ENCODE results near the gene OLAH.
"Not testable (repeated sequence)": the region's sequence is repeated elsewhere in the genome, so short reads cannot be mapped to it uniquely, and the experiment has no call there.

The OLAH gene

DNA sequence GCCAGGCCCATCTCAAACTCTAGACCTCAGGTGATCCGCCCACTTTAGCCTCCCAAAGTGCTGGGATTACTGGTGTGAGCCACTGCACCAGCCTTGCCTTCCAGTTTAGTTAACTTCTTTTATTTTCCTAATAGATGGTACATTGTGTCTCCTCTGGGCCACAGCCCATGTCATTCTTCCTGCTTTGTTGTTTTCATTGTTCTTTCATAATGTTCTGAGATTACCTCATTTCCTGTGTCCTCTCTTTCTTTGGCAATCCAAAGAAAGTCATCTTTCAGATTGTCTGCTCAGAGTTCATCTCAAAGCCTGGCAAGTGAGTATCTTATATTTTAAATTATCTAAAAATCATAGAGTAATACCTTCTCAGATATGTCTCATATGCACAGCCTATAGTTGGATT, at the start of gene OLAH:
OLAH (plus strand) TSS at position 270 of the 400 bp plus-strand sequence. CDS start 3,346 bp downstream, outside the sequence.
- peak; percentile 4 for DNase-seq

DNA sequence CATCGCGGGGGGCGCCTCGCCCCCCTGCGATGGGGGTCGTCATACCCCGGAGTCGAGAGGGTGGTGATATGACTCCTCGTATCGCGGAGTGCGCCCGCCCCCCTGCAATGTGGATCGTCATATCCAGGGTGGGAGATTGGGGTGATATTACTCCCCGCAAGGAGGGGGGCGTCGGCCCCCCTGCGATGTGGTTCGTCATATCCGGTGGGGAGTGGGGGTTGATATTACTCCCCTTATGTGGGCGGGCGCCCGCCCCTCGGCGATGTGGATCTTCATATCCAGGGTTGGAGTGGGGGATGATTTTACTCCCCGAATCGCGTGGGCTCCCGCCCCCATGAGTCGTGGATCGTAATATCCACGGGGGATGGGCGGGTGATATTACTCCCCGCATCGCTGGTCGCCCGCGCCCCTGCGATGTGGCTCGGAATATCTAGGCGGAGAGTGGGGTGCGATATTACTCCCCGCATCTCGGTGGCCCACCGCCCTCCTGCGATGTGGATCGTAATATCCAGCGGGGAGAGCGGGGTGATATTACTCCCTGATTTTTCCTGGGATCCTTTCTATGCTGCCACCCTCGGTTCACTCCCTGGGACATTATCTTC, 47.7 kb upstream of the OLAH start:
- no peak for DNase-seq

- DNase-seq = not testable (repeated sequence)
These were observed 30.2 kb upstream of the OLAH start for GRCh38 chr10:15013530-15013929.

DNA sequence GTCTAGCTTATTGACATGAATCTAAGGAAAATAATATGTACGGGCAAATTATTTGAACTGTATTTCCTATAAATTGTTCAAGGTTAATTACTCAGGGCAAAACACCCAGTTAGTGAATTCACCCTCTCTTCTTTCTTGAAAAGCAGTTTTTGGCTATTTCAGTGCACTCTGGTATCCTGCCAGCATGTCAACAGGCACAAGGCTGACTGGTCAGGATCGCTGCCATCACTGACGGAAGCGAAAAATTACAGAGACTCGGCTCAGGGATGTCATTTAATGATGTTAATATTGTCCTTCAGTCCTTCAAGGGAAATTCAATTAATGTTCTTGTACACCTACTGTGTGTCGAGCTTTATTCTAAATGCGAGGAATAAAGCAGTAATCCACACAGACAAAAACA, 28.3 kb upstream of the OLAH start:
- no peak for DNase-seq

DNA sequence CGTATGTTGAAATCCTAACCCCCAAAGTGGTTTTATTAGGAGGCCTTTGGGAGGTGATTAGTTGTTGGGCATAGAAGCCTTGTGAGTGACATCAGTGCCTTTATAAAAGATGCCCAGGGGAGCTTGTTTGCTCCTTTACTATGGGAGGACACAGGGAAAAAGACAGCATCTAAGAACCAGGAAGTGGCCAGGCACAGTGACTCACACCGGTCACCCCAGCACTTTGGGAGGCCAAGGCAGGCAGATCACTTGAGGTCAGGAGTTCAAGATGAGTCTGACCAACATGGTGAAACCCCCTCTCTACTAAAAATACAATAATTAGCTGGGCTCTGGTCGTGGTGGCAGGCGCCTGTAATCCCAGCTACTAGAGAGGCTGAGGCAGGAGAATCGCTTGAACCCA, 22.8 kb upstream of the OLAH start:
- not testable (repeated sequence) for DNase-seq

DNA sequence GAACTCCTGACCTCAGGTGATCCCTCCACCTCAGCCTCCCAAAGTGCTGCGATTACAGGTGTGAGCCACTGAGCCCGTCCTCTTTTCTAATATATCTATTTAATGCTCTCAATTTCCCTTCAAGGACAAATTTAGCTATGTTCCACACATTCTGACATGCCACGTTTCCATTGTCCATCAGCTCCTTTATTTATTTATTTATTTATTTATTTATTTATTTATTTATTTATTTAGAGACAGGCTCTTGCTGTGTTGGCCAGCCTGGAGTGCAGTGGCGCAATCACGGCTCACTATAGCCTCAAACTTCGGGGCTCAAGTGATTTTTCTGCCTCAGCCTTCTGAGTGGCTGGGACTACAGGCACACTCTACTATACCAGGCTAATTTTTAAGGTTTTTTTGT, 20.7 kb upstream of the OLAH start:
- DNase-seq = not testable (repeated sequence)

DNA sequence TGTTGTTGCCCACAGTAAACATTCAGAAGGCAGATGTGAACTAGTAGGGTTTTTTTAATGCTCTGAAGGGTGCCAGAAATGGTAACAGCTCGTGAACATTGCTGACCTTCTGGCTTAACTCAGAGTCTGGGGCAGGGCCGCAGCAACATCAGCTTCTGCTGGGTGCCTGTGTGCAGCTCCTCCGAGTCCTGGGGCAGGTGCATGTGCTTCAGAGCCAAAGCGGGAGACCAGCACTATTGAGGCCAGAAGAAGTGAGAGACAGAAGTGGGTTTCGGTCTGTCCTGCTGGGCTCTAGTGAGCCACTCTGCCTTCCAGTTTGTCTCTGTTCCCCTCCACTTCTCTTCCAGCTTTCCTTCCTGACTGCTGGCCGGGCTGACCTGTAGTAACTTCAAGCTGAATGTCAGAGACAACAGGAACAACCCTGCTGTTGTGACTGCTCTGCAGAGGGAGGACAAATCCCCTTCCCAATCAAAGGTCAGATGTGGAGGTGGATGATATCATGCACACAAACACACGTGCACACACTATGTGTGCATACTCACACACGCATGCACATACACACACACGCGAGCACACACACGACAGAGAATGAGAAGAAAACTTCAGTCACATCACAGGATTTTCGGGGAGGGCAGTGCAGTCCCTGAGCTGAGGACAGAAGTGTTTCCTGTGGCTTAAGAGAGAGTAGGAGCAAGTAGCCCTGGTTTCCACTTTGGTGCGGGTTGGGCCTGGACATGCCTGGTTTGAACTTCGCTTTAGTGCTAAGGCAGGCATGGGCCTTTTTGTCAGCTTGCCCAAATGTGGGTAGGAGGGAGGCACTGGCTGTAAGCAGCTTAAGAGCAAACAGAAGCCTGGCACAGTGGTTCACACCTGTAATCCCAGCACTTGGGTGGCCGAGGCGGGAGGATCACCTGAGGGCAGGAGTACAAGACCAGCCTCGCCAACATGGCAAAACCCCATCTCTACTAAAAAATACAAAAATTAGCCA, 19.4 kb upstream of the OLAH start:
- not testable (repeated sequence) for DNase-seq

DNA sequence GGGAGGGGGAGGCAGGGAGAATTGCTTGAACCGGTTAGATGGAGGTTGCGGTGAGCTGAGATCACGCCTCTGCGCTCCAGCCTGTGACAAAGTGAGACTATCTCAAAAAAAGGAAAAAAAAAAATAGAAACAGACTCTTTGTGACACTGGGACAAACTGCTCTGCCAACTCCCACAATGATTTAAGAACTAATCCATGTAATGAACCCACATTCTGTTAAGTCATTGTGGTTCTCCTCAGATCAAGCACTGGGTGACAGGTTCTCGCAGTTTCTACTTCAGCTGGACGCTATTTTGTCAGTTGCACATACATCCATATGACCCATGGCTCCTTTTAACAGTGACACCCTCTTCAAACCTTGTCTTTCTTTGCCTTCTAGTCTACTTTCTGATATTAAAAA, 18.7 kb upstream of the OLAH start:
- peak; percentile 30 for DNase-seq

DNA sequence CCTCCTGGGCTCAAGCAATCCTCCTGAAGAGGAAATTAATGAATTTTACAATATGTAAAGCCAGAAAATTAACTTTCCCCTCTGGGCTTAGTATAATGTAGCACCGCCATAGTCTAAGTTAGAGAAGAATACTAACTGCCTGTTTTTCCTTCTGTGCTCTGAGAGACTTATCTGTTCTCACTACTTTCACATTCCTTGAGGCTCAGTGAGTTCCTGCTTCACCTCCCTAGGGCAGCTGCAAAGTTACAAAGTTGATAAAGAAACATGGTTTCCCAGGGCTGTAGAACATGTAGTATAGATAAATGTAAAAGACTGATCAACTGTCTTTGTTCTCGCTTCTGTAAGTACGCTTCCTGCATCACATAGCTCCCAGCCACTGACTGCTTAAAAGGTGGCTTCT, 16.0 kb upstream of the OLAH start:
- peak; percentile 27 for DNase-seq

- peak; percentile 37 for DNase-seq
These were observed 8.1 kb upstream of the OLAH start for GRCh38 chr10:15035385-15036301.

DNA sequence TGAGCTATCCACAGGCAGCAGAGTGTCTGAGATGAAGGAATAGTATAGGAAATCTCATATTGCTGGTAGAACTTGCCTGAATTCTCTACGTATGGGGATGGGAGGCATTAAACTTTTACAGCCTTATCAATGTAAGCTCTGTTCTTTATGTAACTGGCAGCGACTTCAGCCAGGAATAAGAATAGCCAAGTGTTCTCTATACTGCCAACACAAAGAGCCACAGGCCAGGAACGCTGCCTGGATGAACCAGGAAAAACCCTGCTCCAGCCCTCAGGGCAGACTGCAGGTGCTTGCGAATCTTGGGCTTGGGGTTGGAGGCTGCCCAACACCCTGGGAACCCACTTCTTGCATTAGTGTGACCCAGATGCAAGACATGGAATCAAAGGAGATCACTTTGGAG, 6.1 kb upstream of the OLAH start:
- DNase-seq = no peak

- no peak for DNase-seq
These were observed 5.3 kb upstream of the OLAH start for GRCh38 chr10:15038416-15038815.

DNA sequence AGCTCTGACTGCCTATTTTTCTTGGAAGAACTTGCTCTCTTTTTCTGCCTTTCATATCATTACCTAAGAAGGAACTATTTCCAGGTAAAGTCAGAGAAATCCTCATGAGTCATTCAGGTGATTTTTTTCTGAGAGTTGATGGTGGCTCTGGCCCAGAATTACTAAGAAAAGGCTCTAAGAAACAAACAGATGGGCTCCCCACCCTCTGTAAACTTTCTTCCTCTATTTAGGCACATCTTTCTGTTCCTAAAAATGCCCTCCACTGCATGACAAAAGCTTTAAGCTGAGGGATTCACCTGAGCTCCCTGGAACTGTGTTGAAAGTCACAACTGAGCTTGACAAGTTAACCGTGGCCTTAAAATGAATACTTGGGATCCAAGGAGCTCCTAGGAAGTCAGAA, 1.6 kb downstream of the OLAH start:
- no peak for DNase-seq

- no peak for DNase-seq
These were observed 2.9 kb downstream of the OLAH start for GRCh38 chr10:15046626-15047025.

GRCh38 chr10:15049533-15049932, 5.8 kb downstream of the OLAH start:
- no peak for DNase-seq

- no peak for DNase-seq
These were observed 8.4 kb downstream of the OLAH start for GRCh38 chr10:15052121-15052520.

DNA sequence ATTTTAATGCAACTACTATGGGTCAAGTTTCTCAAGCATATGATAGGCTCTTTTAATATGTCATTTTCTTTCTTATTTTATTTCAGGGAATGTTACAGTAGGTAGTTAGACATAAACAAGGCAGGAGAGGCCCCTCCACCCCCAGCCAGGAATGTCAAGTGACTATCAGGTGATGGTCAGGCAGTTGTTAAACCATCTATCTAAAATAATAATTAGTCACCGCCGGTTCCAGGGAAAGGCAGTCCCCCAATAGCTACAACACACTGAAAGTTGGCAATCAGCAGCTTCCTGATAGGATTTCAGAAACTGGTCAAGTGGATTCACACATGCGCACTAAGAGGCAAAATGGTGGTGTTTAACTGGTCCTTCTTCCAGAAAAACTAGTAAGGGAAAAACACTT, 9.3 kb downstream of the OLAH start:
- DNase-seq = no peak

DNA sequence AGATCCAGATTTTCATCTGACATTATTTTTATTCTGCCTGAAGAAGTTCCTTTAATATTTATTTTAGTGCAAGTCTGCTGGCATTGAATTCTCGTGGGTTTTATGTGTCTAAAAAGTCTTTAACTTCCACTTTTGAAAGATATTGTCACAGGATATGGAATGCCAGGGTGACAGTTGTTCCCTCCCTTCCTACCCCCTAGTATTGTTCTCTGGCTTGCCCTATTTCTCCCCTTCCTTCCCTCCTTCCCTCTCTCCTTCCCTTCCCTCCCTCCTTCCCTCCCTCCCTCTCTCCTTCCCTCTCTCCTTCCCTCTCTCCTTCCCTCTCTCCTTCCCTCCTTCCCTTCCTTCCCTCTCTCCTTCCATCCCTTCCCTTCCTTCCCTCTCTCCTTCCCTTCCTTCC, 14.9 kb downstream of the OLAH start:
- DNase-seq = no peak

DNA sequence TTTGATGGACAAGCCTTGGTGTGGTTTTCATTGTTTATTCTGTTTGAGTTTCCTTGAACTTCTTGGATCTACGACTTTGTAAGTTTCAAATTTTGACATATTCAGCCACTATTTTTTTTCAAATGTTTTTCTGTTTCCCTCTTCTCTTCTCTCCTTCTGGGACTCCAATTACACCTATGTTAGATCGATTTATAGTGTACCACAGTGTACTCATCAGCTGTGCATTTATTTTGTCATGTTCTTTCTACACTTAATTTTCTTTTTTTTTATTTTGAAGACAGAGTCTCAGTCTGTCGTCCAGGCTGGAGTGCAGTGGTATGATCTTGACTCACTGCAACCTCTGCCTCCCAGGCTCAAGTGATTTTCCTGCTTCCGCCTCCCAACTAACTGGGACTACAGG, 16.2 kb downstream of the OLAH start:
- no peak for DNase-seq

DNA sequence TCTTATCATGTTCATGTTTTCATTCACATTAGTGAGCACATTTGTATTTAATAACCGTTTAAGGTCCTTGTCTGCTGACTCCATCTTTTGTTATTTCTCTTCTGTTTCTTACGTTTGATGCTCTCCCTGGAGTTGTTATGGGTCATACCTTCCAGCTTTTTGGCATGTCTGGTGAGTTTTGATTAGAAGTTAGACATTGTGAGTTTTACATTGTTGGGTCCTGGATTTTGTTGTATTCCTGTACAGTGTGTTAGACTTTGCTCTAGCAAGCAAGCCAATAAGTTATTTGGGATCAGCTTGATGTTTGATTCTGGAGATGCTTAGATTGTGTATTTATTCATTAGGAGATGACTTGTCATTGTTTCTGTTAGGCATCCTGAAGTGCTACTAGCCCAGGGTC, 16.9 kb downstream of the OLAH start:
- DNase-seq = no peak

GRCh38 chr10:15067154-15067553, 23.4 kb downstream of the OLAH start:
- no peak for DNase-seq

GRCh38 chr10:15068802-15069201, 25.1 kb downstream of the OLAH start:
- no peak for DNase-seq

DNA sequence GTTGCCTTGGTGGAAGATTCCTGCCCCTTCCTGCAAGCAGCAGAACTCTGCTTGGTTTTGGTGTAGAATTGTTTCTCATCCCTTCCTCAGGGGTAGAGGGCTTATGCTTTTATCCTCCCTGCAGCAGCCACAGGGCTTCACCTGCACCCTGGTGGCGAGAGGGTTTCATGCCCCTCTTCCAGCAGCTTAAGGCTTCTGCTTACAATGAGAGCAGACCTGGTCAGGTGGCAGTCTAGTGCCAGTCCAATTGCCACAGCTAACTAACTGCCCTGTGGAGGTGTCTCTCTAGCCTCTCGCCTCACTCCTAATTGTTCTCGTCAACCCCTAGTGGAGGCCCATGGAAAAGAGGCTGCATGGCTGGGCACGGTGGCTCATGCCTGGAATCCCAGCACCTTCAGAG, 25.5 kb downstream of the OLAH start:
- DNase-seq = no peak

Data from hematopoietic multipotent progenitor cell treated with erythropoietin and hydrocortisone succinate and interleukin-3 and kit ligand, for 6 days (in vitro differentiated cells).